ENCODE results near the gene TEX35.

GRCh38 chr1:178509414-178510007 is 3.4 kb upstream of the TEX35 start:
- TF ChIP-seq CTCF (IDR thresholded peaks at IDR 0.05): no peak
- no peak for TF ChIP-seq POLR2A (IDR thresholded peaks at IDR 0.05)

Data from heart left ventricle (tissue), 13 donors.